Calu3 (cell line): ENCODE measurements around the gene USH1G. TPM values are rescaled to one million over a fixed set of nuclear protein-coding genes. Genes with fewer than 3 reads are reported as not detected.

Experiments used
- BruUV-seq: library from RNA; stranded (reverse); fragments of 400-500 nt; replicated peaks from 2 replicates; lab custom pipeline; 2021; lab: Mats Ljungman, UMichigan
- CTCF ChIA-PET: fragments of 300-600 bp; sonication (Branson Sonifier 250); formaldehyde crosslinking; loops from one replicate; lab custom pipeline; 2022; ENCODE audit warnings: antibody characterized with exemption; lab: Charles Lee
- DNase-seq: peaks from one replicate; pipeline ENCODE4 v3.0.0; 2022
- H3K27ac Mint-ChIP-seq: one replicate; pipeline ENCODE4 v1.8.0; 2022; ENCODE audit warnings: mixed read lengths; ENCODE audit not compliant: unreplicated experiment
- H3K27me3 Mint-ChIP-seq: one replicate; pipeline ENCODE4 v1.8.0; 2022; ENCODE audit warnings: mixed read lengths; ENCODE audit not compliant: unreplicated experiment
- H3K36me3 Mint-ChIP-seq: one replicate; pipeline ENCODE4 v1.8.0; 2022; ENCODE audit warnings: mild to moderate bottlenecking, moderate library complexity, mixed read lengths; ENCODE audit not compliant: insufficient read depth, unreplicated experiment
- H3K4me1 Mint-ChIP-seq: one replicate; pipeline ENCODE4 v1.8.0; 2022; ENCODE audit warnings: mild to moderate bottlenecking, low read depth, mixed read lengths; ENCODE audit not compliant: unreplicated experiment
- H3K4me3 Mint-ChIP-seq: one replicate; pipeline ENCODE4 v1.8.0; 2022; ENCODE audit warnings: mild to moderate bottlenecking, low read depth, moderate library complexity, mixed read lengths; ENCODE audit not compliant: unreplicated experiment
- H3K9me3 Mint-ChIP-seq: one replicate; pipeline ENCODE4 v1.8.0; 2022; ENCODE audit warnings: low read depth, mixed read lengths; ENCODE audit not compliant: unreplicated experiment
- intact Hi-C: fragments of 100-400 bp; cut with micrococcal nuclease; formaldehyde crosslinking; loops from one replicate; pipeline ENCODE4 v1.10.0; 2022; ENCODE audit not compliant: unreplicated experiment
- total RNA-seq: library from RNA; stranded (reverse); gene quantifications from 2 replicates; pipeline ENCODE4 v1.2.3, GENCODE V29; 2022
- TF ChIP-seq, protein P1 (sequence below): fragments of 200-600 bp; IDR thresholded peaks from one replicate; pipeline ENCODE4 v1.8.0; 2022; ENCODE audit warnings: antibody characterized with exemption; ENCODE audit not compliant: unreplicated experiment

Gene USH1G
- total RNA-seq, 1 experiment from 2014 or later = not detected

DNA sequence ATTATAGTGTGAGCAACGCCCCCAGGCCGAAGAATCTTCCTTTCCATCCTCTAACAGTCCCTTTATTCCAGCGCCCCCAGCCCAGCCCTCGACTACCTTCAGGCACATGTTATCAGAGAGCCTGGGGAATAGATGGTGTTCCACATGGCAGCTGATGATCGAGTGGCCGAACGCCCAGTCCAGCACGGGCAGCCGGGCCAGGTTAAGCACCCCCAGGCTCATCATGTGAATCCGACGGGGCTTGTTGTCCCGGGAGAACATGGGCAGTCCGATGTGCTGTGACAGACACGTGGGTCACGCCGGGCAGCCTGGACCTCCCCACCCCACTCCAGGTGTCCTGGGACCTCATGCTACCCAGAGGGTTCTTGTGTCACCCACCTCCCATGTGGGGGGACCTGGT lies 43.7 kb downstream of the USH1G start:
- Mint-ChIP-seq H3K4me1 (peaks cover 30% of the 10 kb centered on the region), H3K9me3 (no peaks in the 10 kb centered on the region), H3K27me3 (peaks cover 34% of the 10 kb centered on the region), H3K4me3 (no peak overlapping the region), H3K27ac (no peak overlapping the region), H3K36me3 (no peaks in the 10 kb centered on the region)
- no TSS peak for BruUV-seq
- TF ChIP-seq, protein P1, sequence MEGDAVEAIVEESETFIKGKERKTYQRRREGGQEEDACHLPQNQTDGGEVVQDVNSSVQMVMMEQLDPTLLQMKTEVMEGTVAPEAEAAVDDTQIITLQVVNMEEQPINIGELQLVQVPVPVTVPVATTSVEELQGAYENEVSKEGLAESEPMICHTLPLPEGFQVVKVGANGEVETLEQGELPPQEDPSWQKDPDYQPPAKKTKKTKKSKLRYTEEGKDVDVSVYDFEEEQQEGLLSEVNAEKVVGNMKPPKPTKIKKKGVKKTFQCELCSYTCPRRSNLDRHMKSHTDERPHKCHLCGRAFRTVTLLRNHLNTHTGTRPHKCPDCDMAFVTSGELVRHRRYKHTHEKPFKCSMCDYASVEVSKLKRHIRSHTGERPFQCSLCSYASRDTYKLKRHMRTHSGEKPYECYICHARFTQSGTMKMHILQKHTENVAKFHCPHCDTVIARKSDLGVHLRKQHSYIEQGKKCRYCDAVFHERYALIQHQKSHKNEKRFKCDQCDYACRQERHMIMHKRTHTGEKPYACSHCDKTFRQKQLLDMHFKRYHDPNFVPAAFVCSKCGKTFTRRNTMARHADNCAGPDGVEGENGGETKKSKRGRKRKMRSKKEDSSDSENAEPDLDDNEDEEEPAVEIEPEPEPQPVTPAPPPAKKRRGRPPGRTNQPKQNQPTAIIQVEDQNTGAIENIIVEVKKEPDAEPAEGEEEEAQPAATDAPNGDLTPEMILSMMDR = no peak
- intact Hi-C loops = no loop called here
- no peak for DNase-seq
- CTCF ChIA-PET = no interaction called here

DNA sequence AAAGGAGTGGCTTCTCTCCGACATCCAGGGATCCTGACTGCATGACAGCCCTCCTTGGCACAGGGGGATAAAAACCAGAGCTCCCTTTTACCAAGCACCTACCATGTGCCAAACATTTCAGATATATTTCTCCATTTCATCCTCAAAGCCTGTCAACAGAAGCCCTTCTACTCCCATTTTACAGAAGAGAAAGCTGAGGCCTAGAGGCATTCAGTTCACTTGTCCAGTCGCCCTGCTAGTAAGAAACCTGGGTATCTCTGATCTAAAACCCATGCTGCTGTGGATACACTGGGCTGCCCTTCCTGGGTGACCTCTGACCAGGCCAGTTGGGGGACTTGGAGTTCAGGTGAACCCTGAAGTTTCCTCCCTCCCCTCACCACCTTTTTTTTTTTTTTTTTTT lies 44.4 kb downstream of the USH1G start:
- BruUV-seq = no TSS peak
- no peak for DNase-seq
- Mint-ChIP-seq H3K27me3 (peaks cover 28% of the 10 kb centered on the region), H3K4me1 (peaks cover 30% of the 10 kb centered on the region), H3K27ac (no peak overlapping the region), H3K36me3 (peaks cover 4% of the 10 kb centered on the region), H3K4me3 (no peak overlapping the region), H3K9me3 (no peaks in the 10 kb centered on the region)
- intact Hi-C loops = no loop called here
- CTCF ChIA-PET = interaction anchor here (0.5 to 0.9 kb wide), 3 partner anchors 17 to 120 kb away, joined by 3 read pairs; no protein-coding TSS in a partner anchor
- TF ChIP-seq, protein P1 = no peak

DNA sequence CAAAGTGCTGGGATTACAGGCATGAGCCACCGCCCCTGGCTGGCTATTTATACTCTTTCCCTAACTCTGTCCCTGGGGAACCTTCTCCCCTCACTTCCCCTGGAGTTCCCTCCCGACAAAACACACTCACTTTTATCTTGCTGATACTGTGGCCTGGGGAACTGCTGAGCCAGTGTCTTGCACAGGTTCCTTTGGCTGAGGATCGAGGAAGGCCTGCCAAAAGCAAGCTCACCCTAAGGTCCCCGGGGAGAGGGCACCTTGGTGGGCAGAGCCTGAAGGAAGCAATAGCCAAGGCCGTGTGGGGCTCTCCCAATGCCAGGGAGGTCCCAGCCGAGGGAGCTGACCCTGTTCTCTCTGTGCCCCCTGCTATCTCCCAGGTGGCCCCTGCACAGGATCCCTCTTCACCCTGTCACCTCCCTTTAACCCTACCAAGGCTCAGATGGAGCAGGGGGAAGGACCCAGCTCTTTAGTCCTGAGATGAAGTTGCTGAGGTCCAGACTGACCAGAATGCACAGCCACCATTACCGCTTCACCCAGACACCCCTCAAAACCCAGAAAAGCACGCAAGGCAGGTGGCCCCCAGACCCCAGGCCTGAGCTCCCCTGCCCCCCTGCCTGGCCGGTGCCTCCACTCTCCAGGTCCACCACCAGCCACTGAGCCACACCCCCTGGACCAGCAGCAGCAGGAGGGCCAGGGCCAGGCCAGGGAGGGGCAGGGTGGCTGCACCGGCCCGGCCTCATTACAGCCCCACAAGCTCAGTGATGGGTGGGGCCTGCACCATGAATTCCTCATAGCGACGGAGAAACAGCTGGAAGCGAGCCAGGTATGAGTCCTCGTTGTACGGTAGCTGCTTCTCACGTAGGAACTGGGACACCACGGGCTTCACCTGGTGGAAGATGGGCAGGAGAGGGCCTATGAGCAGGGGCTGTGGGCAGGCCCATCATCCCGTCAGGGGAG lies 45.2 kb downstream of the USH1G start:
- CTCF ChIA-PET = interaction anchor here (0.5 to 0.9 kb wide), 4 partner anchors 16 to 215 kb away, joined by 3 read pairs; no protein-coding TSS in a partner anchor
- intact Hi-C loops = no loop called here
- TF ChIP-seq, protein P1 = no peak
- BruUV-seq = no TSS peak
- Mint-ChIP-seq H3K36me3 (peaks cover 12% of the 10 kb centered on the region), H3K27ac (no peak overlapping the region), H3K4me3 (no peak overlapping the region), H3K27me3 (peaks cover 20% of the 10 kb centered on the region), H3K9me3 (no peaks in the 10 kb centered on the region), H3K4me1 (peaks cover 31% of the 10 kb centered on the region)
- peak; percentile 81 for DNase-seq

DNA sequence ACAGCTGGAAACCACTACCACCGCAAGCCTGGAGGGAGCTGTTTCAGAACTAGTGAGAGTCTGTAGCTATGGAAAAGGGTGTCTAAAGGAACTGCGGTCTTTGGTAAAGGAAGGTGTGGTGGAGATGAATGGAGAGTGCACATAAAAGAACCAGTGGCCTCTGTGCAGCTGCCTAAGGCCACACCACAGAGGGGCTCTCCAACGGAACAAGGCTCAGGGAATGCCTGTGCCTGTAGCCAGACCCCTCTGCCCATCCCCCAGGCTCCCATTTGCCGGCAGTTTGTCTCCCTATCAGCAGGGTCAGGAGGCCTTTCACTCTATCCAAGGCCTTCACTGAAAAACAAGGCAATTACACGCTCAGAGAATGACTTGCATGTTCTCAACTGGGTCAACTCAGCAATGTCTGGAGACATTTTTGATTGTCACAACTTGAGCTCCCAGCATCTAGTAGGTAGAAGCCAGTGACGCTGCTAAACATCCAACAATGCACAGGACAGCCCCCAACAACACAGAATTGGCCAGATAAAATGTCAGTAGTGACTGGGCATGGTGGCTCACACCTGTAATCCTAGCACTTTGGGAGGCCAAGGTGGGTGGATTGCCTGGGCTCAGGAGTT lies 47.0 kb downstream of the USH1G start:
- H3K4me3 Mint-ChIP-seq = no peak overlapping the region
- peaks cover 46% of the 10 kb centered on the region for H3K4me1 Mint-ChIP-seq
- BruUV-seq = no TSS peak
- CTCF ChIA-PET = no interaction called here
- H3K36me3 Mint-ChIP-seq = peaks cover 23% of the 10 kb centered on the region
- peaks cover 2% of the 10 kb centered on the region for H3K27me3 Mint-ChIP-seq
- intact Hi-C loops = no loop called here
- H3K27ac Mint-ChIP-seq = no peak overlapping the region
- no peaks in the 10 kb centered on the region for H3K9me3 Mint-ChIP-seq
- DNase-seq = no peak
- TF ChIP-seq, protein P1 = no peak
